Activated T-cell treated with anti-CD3 and anti-CD28 coated beads for 24 hours (primary cell): ENCODE measurements around the gene MS4A5.

Experiments
- DNase-seq: peaks from one replicate; pipeline ENCODE4 v3.0.0-alpha.2; 2020; ENCODE audit warnings: low read depth

Gene MS4A5

DNA sequence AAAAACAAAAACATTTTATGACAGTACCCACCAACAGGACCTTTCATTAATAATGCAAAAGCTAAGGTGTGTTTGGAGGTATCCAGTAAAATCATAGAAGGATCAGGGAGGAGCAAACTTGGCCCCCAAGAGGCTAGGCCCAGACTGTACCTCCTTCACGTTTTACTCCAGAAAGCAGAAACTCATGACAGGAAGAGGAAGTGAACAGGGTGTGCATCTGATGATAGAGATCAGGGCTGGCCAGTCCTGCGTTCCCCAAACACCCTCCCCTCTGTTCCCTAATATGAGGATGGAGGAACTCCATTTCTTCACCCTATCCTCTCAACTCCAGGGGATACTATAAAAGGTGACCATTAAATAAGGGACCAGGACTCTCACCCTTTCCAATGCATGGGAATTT, 53.0 kb downstream of the MS4A5 start:
- no peak for DNase-seq

DNA sequence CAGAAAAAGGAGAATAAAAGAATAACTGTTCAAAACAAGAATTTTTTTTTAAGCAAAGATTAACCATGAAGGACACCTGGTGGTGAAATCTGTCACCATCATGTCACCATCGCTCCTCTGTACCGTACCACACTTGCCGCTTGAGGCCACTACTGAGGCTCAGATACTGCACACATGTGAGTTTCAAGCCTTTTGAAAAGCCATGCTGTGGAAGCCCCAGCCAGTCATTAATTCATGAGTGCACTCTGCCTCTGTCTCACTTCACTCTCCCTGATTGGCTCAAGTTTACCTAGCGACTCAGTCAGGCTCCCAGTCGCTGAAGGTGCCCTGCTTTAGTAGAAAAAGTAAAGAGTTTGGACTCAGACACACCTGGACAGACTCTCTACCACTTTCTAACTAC, 56.6 kb downstream of the MS4A5 start:
- DNase-seq = no peak

DNA sequence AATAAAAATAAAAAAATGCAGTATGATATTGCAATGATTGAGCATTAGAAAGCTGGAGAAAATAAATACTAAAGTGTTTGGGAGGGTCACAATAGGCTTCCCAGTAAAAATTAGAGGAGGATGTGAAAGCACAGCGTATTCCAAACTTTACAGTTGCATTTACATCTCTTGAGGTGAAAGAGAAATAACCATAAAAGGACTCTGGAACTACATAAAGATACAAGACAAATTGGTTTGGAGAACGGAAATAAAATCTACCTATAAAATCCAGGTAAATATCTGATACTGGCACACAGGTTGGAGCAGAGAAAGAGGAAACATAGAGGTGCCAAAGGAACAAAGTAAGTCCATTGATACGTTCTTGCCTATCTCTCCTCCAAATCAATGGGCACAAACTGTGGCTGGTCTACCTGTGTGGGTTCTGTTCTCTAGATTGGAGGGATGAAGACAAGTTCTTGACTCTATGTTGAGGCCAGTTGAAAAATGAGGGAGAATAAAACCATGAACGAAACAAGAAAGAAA, 63.2 kb downstream of the MS4A5 start, which contains the start of gene MS4A12:
Gene MS4A12 (plus strand): TSS at position 291 of the 522 bp plus-strand sequence. CDS start 4,541 bp downstream, outside the sequence.
- no peak for DNase-seq

DNA sequence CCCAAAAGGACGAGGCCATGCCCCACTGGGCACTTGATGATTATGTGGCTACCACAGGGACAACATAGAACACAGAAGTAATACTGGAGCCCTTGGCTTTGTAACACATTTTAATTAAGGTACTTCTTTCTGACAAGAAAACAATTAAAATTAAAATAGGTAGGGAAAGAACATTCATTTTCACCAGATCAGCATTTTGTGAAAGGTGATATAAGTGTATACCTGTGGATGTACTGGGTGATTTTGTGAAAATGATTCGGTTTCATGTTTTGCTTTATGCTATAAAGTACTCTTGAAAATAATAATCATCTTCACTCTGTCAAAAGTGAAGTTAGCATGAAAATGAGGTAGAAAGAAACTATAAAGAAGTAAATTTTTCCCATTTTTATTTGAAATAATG, 64.1 kb downstream of the MS4A5 start:
- DNase-seq = no peak
